HG03457 (cell line): ENCODE results near the gene OSGEPL1.
"Not testable (repeated sequence)": the region's sequence is repeated elsewhere in the genome, so short reads cannot be mapped to it uniquely, and the experiment has no call there.

Experiments used
- ATAC-seq: cut with Tn5 transposase; IDR thresholded peaks from one replicate; pipeline ENCODE4 v1.9.1; 2021; ENCODE audit warnings: moderate number of reproducible peaks; ENCODE audit not compliant: unreplicated experiment

The OSGEPL1 gene

GRCh38 chr2:189751080-189751658 is 11.4 kb downstream of the OSGEPL1 start:
- ATAC-seq = no peak

- ATAC-seq = no peak
Observed at GRCh38 chr2:189729430-189729829, 33.2 kb downstream of the OSGEPL1 start.

- ATAC-seq = no peak
Observed at GRCh38 chr2:189726849-189727248, 35.7 kb downstream of the OSGEPL1 start.

GRCh38 chr2:189726271-189726670 is 36.3 kb downstream of the OSGEPL1 start:
- no peak for ATAC-seq

- ATAC-seq = no peak
Observed at GRCh38 chr2:189723192-189723591, 39.4 kb downstream of the OSGEPL1 start.

GRCh38 chr2:189719571-189719970 is 43.0 kb downstream of the OSGEPL1 start:
- ATAC-seq = no peak

- not testable (repeated sequence) for ATAC-seq
Observed at GRCh38 chr2:189717593-189717992, 45.0 kb downstream of the OSGEPL1 start.

- no peak for ATAC-seq
Observed at GRCh38 chr2:189709501-189710221, 52.9 kb downstream of the OSGEPL1 start.

- ATAC-seq = no peak
Observed at GRCh38 chr2:189702071-189702470, 60.5 kb downstream of the OSGEPL1 start.

- ATAC-seq = no peak
Observed at GRCh38 chr2:189700681-189701080, 61.9 kb downstream of the OSGEPL1 start.

- ATAC-seq = no peak
Observed at GRCh38 chr2:189698020-189698887, 64.3 kb downstream of the OSGEPL1 start.
